Activated CD8-positive, alpha-beta T cell treated with anti-CD3 and anti-CD28 coated beads for 36 hours (primary cell): ENCODE results near the gene YWHAE. TPM values are rescaled to one million over a fixed set of nuclear protein-coding genes. Genes with fewer than 3 reads are reported as not detected.
"Not testable (repeated sequence)": the region's sequence is repeated elsewhere in the genome, so short reads cannot be mapped to it uniquely, and the experiment has no call there.

Source experiments
- ATAC-seq: fragments of 200-7000 bp; cut with Tn5 transposase; one replicate; pipeline ENCODE4 v1.10.0; 2021; ENCODE audit warnings: mild to moderate bottlenecking, moderate library complexity
- CTCF ChIA-PET: fragments of 350-600 bp; sonication (Branson Sonifier 250); formaldehyde crosslinking; loops from one replicate; lab custom pipeline; 2021; ENCODE audit warnings: antibody characterized with exemption; lab: Charles Lee
- POLR2A ChIA-PET: fragments of 350-600 bp; sonication (Branson Sonifier 250); formaldehyde crosslinking; loops from one replicate; lab custom pipeline; 2021; ENCODE audit warnings: antibody characterized with exemption; lab: Charles Lee
- DNase-seq: peaks from one replicate; pipeline ENCODE4 v3.0.0-alpha.2; 2020
- H3K27ac Mint-ChIP-seq: one replicate; pipeline ENCODE4 v1.8.0; 2021; ENCODE audit warnings: mild to moderate bottlenecking, mixed read lengths
- H3K27me3 Mint-ChIP-seq: one replicate; pipeline ENCODE4 v1.8.0; 2021; ENCODE audit warnings: mixed read lengths
- H3K36me3 Mint-ChIP-seq: one replicate; pipeline ENCODE4 v1.8.0; 2021; ENCODE audit warnings: low read depth, mixed read lengths
- H3K4me1 Mint-ChIP-seq: one replicate; pipeline ENCODE4 v1.8.0; 2021; ENCODE audit warnings: low read depth, mixed read lengths
- H3K4me3 Mint-ChIP-seq: one replicate; pipeline ENCODE4 v1.8.0; 2021; ENCODE audit warnings: mild to moderate bottlenecking, moderate library complexity, mixed read lengths
- H3K9me3 Mint-ChIP-seq: one replicate; pipeline ENCODE4 v1.8.0; 2021; ENCODE audit warnings: mixed read lengths
- CTCF ChIP-seq: fragments of 200-600 bp; IDR thresholded peaks from one replicate; pipeline ENCODE4 v1.8.0; 2022; ENCODE audit warnings: antibody characterized with exemption, mild to moderate bottlenecking
- intact Hi-C: fragments of 100-400 bp; cut with micrococcal nuclease; formaldehyde crosslinking; loops from one replicate; pipeline ENCODE4 v1.10.0; 2022
- total RNA-seq, 2 experiments: library from RNA; stranded (reverse); gene quantifications; one replicate each; pipeline ENCODE4 v1.2.3, GENCODE V29; 2021

YWHAE gene
- total RNA-seq, 2 experiments from 2014 or later = 425 to 440 TPM

GRCh38 chr17:1360975-1361374, 39.0 kb downstream of the YWHAE start:
- CTCF ChIA-PET = interaction anchor here (0.7 to 2.6 kb wide), 5 partner anchors 10 to 172 kb away, joined by 3 to 7 read pairs (median 4); no protein-coding TSS in a partner anchor
- H3K36me3 Mint-ChIP-seq = peaks cover 44% of the 10 kb centered on the region

GRCh38 chr17:1360315-1360714, 39.7 kb downstream of the YWHAE start:
- H3K9me3 Mint-ChIP-seq, intact Hi-C loops, H3K4me3 Mint-ChIP-seq, CTCF ChIA-PET, ATAC-seq, H3K27me3 Mint-ChIP-seq, POLR2A ChIA-PET: not testable (repeated sequence)
- Mint-ChIP-seq H3K36me3 (peaks cover 49% of the 10 kb centered on the region), H3K27ac (peak overlapping the region; percentile 83), H3K4me1 (peaks cover 46% of the 10 kb centered on the region)
- peak; percentile 52 for DNase-seq

More at GRCh38 chr17:1360975-1361374, 39.0 kb downstream of the YWHAE start:
- peak; percentile 14 for ATAC-seq
- POLR2A ChIA-PET = interaction anchor here (0.7 to 2.5 kb wide), 6 partner anchors 9 to 155 kb away, joined by 3 to 12 read pairs (median 6); partner anchors contain the start of gene INPP5K
- no peak for TF ChIP-seq CTCF
- peak overlapping the region; percentile 83 for H3K27ac Mint-ChIP-seq
- peak; percentile 48 for DNase-seq
- peaks cover 50% of the 10 kb centered on the region for H3K4me1 Mint-ChIP-seq
- H3K27me3 Mint-ChIP-seq = no peaks in the 10 kb centered on the region
- no peaks in the 10 kb centered on the region for H3K9me3 Mint-ChIP-seq
- no peak overlapping the region for H3K4me3 Mint-ChIP-seq
- intact Hi-C loops = no loop called here

GRCh38 chr17:1354030-1354429, 46.0 kb downstream of the YWHAE start:
- ChIA-PET POLR2A (interaction anchor here (0.9 kb wide), 1 partner anchor 13 kb away, joined by 3 read pairs; no protein-coding TSS in a partner anchor), CTCF (interaction anchor here (5.8 kb wide), 1 partner anchor 11 kb away, joined by 32 read pairs; no protein-coding TSS in a partner anchor)
- DNase-seq (no peak), ATAC-seq (no peak)
- H3K9me3 Mint-ChIP-seq = no peaks in the 10 kb centered on the region
- H3K27me3 Mint-ChIP-seq = no peaks in the 10 kb centered on the region
- peak overlapping the region; percentile 43 for H3K27ac Mint-ChIP-seq
- TF ChIP-seq CTCF = no peak
- peaks cover 53% of the 10 kb centered on the region for H3K36me3 Mint-ChIP-seq
- no peak overlapping the region for H3K4me3 Mint-ChIP-seq
- H3K4me1 Mint-ChIP-seq = peaks cover 7% of the 10 kb centered on the region
- intact Hi-C loops = no loop called here

- ChIA-PET CTCF (interaction anchor here (1.0 to 5.8 kb wide), 2 partner anchors 12 to 20 kb away, joined by 4 to 32 read pairs; no protein-coding TSS in a partner anchor), POLR2A (interaction anchor here (0.7 to 0.9 kb wide), 2 partner anchors 9 to 13 kb away, joined by 3 read pairs; no protein-coding TSS in a partner anchor)
- intact Hi-C loops, ATAC-seq, H3K9me3 Mint-ChIP-seq, H3K27me3 Mint-ChIP-seq, DNase-seq, H3K4me3 Mint-ChIP-seq: not testable (repeated sequence)
- peak overlapping the region; percentile 15 for H3K27ac Mint-ChIP-seq
- peaks cover 16% of the 10 kb centered on the region for H3K4me1 Mint-ChIP-seq
- H3K36me3 Mint-ChIP-seq = peaks cover 52% of the 10 kb centered on the region
These were observed 47.5 kb downstream of the YWHAE start for GRCh38 chr17:1352530-1352929.

GRCh38 chr17:1351971-1352370, 48.1 kb downstream of the YWHAE start:
- Mint-ChIP-seq H3K9me3 (no peaks in the 10 kb centered on the region), H3K27ac (no peak overlapping the region), H3K36me3 (peaks cover 54% of the 10 kb centered on the region), H3K27me3 (no peaks in the 10 kb centered on the region), H3K4me1 (peaks cover 18% of the 10 kb centered on the region), H3K4me3 (no peak overlapping the region)
- no peak for TF ChIP-seq CTCF
- ATAC-seq = no peak
- no peak for DNase-seq
- ChIA-PET CTCF (interaction anchor here (1.0 to 5.8 kb wide), 2 partner anchors 13 to 19 kb away, joined by 4 to 32 read pairs; no protein-coding TSS in a partner anchor), POLR2A (interaction anchor here (0.7 to 0.9 kb wide), 2 partner anchors 9 to 13 kb away, joined by 3 read pairs; no protein-coding TSS in a partner anchor)
- intact Hi-C loops = no loop called here

GRCh38 chr17:1351275-1351674, 48.7 kb downstream of the YWHAE start:
- no peak overlapping the region for H3K27ac Mint-ChIP-seq
- no peak for DNase-seq
- peaks cover 21% of the 10 kb centered on the region for H3K4me1 Mint-ChIP-seq
- peaks cover 53% of the 10 kb centered on the region for H3K36me3 Mint-ChIP-seq
- ChIA-PET CTCF (interaction anchor here (1.7 to 5.8 kb wide), 2 partner anchors 13 to 19 kb away, joined by 5 to 32 read pairs; no protein-coding TSS in a partner anchor), POLR2A (interaction anchor here (0.7 to 1.5 kb wide), 2 partner anchors 10 to 15 kb away, joined by 3 to 5 read pairs; no protein-coding TSS in a partner anchor)
- H3K9me3 Mint-ChIP-seq = no peaks in the 10 kb centered on the region
- no peaks in the 10 kb centered on the region for H3K27me3 Mint-ChIP-seq
- ATAC-seq = no peak
- TF ChIP-seq CTCF = no peak
- H3K4me3 Mint-ChIP-seq = no peak overlapping the region
- intact Hi-C loops = no loop called here
